CD4-positive, alpha-beta T cell treated with Interleukin-15 for 1 hour (primary cell): ENCODE data around the gene GANC.
"Not testable (repeated sequence)": the region's sequence is repeated elsewhere in the genome, so short reads cannot be mapped to it uniquely, and the experiment has no call there.

ENCODE experiments used
- DNase-seq: peaks from one replicate; pipeline ENCODE4 v3.0.0-alpha.2; 2020

Gene GANC

DNA sequence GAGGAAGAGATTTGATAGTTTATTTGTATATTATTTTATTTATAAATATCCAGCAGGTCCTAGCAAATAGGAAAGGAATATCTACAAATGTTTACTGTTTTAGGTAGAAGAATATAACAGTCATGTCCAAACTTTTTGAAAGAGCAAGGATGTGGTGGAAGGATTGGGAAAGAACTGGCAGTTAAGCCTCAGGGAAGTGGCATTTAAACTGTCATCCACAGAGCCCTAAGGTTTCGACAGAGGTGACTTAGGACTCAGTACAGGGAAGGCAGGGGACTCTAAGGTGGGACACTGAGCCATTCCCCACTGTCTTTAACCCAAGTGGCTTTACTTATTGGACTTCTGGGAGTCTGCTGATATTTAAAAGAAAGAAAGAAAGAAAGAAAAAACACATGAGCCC, 12.0 kb downstream of the GANC start:
- no peak for DNase-seq

DNA sequence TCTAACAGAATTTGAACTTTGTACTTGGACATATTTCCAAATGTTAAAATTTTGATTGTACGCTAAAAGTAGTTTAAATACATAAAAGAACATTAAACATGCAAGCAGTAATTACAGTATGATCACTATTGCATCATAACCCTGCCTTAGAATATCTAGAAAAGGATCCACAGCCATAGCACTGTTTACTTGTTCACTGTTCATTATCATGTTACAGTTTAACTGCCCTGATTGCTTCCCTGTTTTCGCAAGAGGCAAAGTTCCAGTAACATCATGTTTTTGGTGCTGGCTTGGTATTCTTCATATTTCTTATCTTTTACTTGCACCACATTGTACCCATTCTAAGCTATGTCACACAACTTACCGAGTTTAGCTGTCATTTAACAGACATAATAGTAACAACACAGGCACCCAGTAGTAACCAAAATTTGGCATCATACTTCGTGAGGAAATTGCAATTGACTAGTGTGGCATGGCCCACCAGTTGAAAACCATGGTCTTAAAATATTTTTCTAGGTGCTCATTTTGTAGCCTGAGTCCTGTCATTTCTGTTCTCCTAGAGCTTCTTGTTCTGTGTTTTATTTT, 13.5 kb downstream of the GANC start:
- DNase-seq = no peak

DNA sequence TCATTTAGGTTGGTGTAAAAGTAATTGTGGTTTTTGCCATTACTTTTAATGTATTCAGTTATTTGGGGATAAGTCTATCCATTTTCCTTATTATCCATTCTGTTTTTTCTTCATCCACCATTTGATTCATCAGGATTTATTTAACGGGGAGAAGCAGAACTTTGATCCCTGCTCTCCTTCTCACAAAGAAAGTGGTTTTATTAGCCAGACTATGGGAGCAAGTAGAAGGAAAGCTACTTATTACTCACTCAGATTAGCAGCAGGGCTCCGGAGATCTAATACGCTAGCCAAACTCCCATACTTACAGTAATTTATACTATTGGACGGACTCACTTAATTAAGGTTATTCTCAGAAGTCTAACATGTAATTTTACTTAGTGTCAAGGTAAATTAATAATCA, 14.9 kb downstream of the GANC start:
- no peak for DNase-seq

DNA sequence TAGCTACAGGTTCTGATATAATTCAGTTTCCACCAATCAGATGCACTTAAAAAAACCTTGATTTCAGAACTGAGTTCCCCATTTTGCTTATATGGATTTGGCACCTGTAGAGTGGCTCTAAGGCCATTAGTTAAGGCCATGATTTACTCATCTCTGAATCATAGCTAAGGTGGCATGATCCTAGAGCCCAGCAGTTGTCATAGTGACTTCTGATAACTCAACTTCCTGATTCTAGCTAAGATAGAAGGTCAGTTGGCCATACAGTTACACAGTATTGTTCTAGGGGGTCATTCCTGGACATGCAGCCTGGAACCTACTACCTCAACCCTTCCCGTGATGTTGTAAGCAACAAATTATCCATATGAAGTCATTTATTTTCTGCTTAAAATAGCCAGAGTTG, 16.2 kb downstream of the GANC start:
- DNase-seq = no peak

DNA sequence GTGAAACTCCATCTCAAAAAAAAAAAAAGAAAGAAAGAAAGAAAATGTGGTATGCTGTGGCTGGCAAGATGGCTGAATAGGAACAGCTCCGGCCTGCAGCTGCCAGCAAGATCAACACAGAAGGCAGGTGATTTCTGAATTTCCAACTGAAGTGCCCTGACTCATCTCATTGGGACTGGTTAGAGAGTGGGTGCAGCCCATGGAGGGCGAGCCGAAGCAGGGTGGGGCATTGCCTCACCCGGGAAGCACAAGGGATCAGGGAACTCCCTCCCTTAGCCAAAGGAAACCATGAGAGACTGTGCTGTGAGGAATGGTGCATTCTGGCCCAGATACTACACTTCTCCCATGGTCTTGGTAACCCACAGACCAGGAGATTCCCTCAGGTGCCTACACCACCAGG, 28.0 kb downstream of the GANC start:
- DNase-seq = not testable (repeated sequence)

DNA sequence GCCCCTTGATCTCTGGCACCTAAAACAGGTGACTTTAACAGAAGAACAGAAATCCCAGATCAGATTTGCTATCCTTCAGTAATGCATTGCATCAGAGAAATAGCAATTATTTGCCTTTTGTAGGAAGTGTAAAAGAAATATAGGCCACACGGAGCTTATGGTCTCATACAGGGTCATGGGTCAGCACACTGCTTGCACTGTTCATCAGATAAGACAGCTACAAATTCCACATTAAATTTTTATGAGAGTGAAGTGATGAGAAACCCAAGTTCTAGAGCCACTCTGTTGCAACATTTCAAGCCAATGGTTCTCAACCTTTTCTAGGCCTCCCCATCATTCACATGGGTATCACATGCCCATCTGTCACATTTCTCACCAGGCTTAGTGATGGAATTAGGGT, 33.7 kb downstream of the GANC start:
- DNase-seq = no peak

DNA sequence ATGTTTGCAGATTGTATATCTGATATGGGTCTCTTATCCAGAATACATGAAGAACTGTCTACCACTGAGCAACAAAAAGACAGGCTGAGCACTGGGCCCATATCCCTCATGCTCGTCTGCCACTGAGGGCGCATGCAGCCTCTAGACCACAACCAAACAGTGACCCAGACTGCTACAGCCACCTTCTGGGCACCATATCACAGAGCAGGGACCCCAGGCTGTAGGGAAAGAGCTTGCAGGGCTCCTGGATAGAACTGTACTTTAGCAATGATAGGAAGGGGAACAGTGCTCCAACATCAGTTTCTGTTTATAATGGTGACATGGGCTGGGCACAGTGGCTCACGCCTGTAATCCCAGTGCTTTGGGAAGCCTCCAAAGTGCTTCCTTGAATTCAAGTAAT, 40.5 kb downstream of the GANC start:
- DNase-seq = no peak

DNA sequence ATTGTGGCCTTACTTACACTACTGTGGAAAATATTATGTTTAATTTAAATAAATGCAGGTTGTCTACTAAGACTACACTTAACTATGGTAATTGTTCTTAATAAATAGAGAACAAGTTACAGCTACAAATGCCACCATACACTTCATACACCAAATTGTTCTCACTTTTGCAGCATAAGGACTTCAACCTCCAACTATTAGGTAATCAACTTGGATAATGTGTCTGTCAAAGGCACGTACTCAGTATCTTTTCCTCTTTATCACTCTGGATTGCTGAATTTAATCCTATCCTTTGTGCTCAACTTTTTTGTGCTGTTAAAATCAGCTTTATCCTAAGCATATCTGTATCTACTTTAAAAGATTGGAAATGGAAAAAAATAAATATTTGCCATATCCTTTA, 41.8 kb downstream of the GANC start:
- DNase-seq = no peak

DNA sequence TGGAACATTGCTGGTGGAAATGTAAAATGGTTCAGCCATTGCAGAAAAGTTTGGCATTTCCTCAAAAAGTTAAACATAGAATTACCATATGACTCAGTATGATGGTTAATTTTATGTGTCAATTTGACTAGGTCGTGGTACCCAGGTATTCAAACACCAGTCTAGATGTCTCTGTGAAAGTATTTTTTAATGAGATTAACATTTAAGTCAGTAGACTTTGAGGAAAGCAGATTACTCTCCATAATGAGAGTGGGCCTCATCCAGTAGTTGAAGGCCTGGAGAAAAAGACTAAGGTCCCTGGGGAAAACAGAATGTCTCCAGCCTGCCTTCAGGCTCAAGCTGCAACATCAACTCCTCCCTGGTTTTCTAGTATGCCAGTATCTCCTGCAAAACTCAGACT, 42.5 kb downstream of the GANC start:
- DNase-seq = no peak

DNA sequence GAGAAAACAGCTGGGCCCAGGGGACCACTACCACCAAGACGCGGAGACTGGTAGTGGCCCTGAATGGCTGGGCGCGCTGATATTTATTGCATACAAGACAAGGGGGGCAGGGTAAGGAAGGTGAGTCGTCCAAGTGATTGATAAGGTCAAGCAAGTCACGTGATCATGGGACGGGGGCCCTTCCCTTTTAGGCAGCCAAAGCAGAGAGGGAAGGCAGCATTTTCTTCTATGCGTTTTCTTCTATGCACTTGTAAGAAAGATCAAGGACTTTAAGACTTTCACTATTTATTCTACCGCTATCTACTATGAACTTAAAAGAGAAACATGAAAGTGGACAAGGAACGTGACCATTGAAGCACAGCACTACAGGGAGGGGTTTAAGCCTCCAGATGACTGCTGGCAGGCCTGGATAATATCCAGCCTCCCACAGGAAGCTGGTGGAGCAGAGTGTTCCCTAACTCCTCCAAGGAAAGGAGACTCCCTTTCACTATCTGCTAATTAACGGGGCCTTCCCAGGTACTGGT, 43.3 kb downstream of the GANC start:
- not testable (repeated sequence) for DNase-seq

DNA sequence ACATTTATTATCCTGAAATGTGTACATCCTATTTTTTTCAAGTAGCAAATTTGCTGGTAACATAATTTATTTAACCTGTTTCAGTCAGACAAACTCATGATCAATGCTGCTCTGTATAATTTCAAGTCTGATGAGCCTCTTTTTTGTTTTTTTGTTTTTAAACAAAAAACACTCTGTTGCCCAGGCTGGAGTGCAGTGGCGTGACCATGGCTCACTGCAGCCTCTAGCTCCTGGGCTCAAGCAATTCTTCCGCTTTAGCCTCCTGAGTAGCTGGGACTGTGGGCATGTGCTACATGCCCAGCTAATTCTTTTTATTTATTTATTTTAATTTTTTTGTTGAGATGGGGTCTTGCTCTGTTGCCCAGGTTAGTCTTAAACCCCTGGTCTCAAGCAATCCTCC, 46.2 kb downstream of the GANC start:
- DNase-seq = no peak

DNA sequence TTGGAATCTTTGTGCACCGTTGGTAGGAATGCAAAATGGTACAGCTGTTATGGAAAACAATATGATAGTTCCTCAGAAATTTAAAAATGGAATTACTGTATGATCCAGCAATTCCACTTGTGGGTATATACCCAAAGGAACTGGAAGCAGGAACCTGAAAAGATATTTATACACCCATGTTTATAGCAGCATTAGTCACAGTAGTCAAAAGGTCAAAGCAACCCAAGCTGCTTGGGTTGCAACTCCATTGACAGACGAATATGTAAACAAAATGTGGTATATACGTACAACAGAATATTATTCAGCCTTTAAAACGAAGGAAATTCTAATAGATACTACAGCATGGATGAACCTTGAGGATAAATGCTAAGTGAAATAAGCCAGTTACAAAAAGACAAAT, 51.3 kb downstream of the GANC start:
- DNase-seq = no peak

DNA sequence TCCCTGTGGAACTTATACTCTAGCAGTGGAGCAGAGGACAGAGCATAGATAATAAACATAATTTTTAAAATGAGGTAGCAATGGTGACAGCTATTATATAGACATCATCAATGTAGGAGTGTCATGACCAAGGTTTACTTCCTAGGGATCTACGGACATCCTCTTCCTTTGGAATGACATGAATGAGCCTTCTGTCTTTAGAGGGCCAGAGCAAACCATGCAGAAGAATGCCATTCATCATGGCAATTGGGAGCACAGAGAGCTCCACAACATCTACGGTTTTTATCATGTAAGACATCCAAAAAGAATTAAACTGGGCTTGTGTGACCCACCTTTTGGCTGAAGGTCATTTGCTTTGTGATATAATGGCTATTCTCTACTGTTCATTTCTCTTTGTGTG, 56.2 kb downstream of the GANC start:
- DNase-seq = no peak

DNA sequence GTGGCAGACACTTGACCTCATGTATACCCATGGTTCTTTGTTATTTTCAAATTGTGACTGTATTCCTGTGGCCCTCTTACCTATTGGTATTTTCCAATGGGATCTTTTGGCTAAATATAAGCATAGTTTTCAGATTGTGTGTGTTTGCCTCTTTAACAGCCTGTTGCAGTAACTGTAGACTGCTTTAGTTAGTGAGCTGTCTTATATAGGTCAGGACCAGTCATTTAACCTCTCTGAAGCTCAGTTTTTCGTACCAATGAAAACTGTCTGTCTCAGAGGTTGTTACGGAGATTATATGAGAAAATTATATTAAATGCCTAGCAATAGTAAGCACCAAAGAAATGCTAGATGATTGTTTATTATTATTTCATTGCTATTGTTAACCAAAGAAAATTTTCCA, 57.0 kb downstream of the GANC start:
- no peak for DNase-seq

DNA sequence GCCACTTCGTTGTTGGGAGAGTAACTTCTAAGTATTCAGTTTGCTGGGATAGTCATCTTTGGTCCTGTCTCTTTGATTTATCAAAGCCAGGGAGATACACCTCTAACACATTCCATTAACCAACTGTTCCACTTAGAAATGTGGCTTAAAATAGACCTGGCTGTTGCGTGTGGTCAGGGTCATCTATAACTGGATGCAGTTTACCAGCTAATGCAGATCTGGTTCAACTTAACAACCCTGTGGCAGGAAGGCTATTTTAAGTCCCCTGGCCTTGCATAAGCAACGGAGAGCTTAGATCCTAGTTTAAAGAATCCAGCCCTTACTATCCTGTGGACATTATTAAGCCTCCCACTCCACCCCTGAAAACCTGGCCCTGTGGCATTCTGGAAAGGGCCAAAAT, 58.2 kb downstream of the GANC start:
- DNase-seq = no peak

DNA sequence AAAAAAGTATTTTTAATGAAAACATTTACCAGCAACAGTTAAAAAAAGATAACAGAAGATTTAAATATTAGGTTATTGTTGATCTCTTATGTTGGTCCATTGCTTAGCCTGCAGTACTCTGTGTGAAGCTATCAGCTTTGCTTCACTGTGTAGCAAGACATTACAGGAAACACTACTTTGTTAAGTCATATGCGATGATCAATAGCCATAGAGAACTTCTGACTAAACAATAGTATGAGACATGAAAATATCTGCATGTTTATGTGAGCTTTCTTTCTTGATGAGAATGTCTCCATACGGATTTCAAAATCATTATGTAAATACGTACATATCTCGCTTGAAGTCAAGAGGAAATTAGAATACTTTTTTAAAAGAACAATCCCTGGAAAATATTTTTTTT, 59.3 kb downstream of the GANC start:
- DNase-seq = no peak

DNA sequence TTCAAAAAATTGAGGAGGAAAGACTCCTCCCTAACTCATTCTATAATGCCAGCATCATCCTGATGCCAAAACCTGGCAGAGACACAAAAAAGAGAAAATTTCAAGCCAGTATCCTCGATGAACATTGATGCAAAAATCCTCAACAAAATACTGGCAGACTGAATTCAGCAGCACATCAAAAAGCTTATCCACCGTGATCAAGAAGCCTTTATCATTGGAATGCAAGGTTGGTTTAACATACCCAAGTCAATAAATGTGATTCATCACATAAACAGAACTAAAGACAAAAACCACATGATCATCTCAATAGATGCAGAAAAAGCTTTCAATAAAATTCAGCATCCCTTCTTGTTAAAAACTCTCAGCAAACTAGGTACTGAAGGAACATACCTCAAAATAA, 62.1 kb downstream of the GANC start:
- DNase-seq = no peak

DNA sequence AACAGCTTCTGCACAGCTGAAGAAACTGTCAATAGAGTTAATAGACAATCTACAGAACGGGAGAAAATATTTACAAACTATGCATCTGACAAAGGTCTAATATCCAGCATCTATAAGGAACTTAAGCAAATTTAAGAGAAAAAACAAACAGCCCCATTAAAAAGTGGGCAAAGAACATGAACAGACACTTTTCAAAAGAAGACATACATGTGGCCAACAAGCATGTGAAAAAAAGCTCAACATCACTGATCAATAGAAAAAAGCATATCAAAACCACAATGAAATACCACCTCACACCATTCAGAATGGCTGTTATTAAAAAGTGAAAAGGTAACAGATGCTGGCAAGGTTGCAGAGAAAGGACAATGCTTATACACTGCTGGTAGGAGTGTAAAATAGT, 63.6 kb downstream of the GANC start:
- DNase-seq = not testable (repeated sequence)

DNA sequence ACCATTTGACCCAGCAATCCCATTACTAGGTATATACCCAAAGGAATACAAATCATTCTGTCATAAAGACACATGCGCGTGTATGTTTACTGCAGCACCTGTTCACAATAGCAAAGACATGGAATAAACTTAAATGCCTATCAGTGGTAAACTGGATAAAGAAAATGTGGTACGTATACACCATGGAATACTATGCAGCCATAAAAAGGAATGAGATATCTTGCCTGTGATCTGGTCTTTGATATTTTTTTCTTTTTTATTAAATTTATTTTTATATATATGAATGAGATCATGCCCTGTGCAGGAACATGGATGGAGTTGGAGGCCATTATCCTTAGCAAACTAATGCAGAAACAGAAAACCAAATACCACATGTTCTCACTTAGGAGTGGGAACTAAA, 64.1 kb downstream of the GANC start:
- not testable (repeated sequence) for DNase-seq

DNA sequence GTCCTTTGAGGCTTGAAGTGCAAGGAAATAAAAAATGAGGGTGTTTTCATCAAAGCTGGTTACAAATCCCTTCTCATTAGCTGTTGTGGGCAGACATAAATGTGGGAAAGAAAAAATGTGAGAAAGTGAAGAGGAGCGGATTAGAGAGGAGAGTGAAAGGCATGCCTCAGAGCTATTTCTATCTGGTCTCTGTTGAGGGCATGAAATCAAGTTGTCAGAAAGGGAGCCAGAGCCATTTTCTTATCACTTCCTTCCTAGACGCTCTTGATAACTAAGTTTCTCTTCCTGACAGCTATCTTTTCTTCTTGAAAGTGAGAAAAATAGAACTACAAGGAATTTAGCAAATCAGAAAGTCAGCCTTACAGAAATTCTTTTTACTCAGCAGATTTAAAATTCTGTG, 65.5 kb downstream of the GANC start:
- no peak for DNase-seq

DNA sequence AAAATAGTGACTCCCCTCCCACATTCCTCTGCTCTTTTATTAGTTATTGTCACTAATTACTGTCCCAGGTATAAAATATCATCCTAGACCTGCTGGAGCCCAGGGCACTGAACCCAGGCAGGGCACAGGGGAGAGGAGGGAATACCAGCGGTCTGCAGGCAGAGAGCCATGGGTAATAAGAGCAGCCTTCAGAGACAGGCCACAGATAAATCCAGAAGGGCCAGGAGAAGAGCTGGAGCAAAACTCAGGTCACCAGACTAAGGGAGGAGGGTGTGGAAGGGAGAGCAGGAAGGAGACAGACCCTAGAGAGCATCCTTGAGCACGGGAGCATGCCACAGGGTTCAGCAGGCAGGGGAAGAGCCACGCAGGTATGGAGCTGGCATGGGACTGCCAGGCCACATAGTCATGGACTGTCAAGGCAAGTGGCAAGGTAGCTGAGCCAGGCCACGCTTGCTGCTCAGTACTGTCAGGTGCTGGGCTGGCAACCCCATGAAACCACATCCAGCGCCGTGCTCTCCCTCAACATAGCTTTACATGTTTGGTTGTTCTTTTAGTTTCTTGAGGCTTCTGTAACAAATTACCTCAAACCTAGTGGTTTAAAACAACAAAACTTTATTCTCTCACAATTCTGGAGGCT, 70.7 kb downstream of the GANC start:
- DNase-seq = no peak

DNA sequence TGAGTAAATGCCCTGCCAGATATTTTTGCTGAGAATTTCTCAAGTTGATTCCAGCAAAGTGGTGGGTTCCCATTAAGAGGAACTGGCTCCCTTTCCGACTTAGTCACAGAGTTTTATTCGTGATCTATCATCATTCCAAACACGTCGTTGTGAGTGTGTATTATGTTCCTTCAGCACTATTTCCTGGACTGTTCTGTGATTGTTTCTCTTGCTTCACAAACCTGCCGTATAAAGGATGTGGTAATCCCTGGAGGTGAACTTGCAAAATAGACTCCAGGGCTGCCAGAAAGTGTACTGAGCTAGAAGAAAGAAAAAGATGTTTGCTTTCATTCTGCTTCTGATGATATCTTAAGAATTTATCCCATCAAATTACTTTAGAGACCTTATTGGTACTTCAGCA, 71.8 kb downstream of the GANC start:
- DNase-seq = no peak

DNA sequence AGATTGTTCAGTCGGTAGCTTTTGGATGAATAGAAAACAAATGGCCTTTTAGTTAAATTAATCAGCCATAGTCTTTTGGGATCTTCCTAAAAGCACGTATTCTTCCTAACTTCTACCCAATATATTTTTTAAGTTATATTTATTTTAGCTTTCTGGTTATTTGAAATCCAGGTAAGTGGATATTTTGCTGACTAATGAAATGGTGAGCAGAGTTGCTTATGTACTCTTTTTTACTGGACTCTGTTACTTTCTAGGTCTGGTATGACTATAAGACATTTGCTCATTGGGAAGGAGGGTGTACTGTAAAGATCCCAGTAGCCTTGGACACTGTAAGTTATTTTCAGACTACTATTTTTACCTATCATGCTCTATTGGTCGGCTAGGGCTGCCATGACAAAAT, 72.5 kb downstream of the GANC start:
- no peak for DNase-seq

DNA sequence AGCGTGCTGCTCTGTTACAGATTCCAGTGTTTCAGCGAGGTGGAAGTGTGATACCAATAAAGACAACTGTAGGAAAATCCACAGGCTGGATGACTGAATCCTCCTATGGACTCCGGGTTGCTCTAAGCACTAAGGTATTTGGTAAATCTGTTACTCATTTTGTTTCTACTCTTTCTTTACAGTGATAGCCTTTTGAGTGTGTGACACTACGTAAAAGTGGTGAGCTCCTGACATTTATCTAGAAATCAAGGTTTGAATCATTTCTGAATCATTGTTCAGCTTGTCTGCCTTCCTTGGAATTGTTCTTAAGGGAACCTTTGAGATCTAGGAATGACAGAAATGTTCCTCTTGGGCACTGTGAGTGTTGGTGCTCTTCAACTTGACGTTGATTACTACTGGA, 75.1 kb downstream of the GANC start:
- no peak for DNase-seq

DNA sequence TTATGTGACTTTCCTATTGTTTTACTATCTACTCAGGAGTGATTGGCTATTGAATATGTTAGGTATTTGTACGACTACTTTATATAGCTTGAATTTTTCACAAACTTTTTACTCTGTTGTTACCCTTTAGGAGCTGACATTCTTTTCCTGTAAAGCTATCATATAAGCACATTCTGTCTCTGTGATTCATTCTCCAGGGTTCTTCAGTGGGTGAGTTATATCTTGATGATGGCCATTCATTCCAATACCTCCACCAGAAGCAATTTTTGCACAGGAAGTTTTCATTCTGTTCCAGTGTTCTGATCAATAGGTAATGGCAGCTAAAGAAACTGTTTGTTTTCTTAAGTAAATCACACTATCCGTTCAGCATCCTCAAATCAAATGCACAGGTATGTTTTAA, 76.2 kb downstream of the GANC start:
- no peak for DNase-seq
